Right lobe of liver (tissue), 6 donors: ENCODE results near the gene SLC48A1. TPM values are rescaled to one million over a fixed set of nuclear protein-coding genes. Genes with fewer than 3 reads are reported as not detected.

ENCODE experiments used
- ATAC-seq, 4 donors: fragments of 200-7000 bp; cut with Tn5 transposase; one replicate each; pipeline ENCODE4 v1.9.1; 2020; ENCODE audit warnings: mild to moderate bottlenecking in 4 of 4, moderate library complexity in 4 of 4
- DNase-seq, 3 donors: peaks; one replicate each; pipeline ENCODE4 v3.0.0-alpha.2; 2020
- H3K27ac ChIP-seq, 3 donors: fragments of 200-600 bp; one replicate each; pipeline ENCODE4 v1.8.0; 2022
- H3K27me3 ChIP-seq, 2 donors: fragments of 200-600 bp; one replicate each; pipeline ENCODE4 v1.8.0; 2022
- H3K36me3 ChIP-seq, 4 donors: fragments of 200-600 bp; sonication (generic) in 1 of 4; one replicate each; pipeline versions ENCODE4 v1.5.1 to v1.8.0; 2017 to 2022; ENCODE audit warnings: control low read depth in 1 of 4
- H3K4me1 ChIP-seq, 4 donors: fragments of 200-600 bp; sonication (generic) in 1 of 4; one replicate each; pipeline versions ENCODE4 v1.5.1 to v1.8.0; 2017 to 2022; ENCODE audit warnings: control low read depth in 1 of 4
- H3K4me3 ChIP-seq, 3 donors: fragments of 200-600 bp; one replicate each; pipeline ENCODE4 v1.8.0; 2022
- H3K9me3 ChIP-seq, 4 donors: fragments of 200-600 bp; sonication (generic) in 1 of 4; one replicate each; pipeline versions ENCODE4 v1.5.1 to v1.8.0; 2017 to 2022; ENCODE audit warnings: control low read depth in 1 of 4
- POLR2A ChIP-seq: fragments of 450-650 bp; IDR thresholded peaks from one replicate; pipeline ENCODE4 v1.6.1; 2017; ENCODE audit warnings: antibody characterized with exemption, mild to moderate bottlenecking
- WGBS: methylation state at CpG from one replicate; pipeline ENCODE4 v1.1.6; 2018; ENCODE audit warnings: low coverage, low lambda C conversion rate; ENCODE audit not compliant: insufficient coverage; ENCODE audit errors: missing lambda C conversion rate; 5-methylcytosine and 5-hydroxymethylcytosine counted together
- intact Hi-C, 2 donors: fragments of 100-400 bp; cut with DNase I; formaldehyde crosslinking; loops; one replicate each; pipeline versions ENCODE4 v1.11.2 to v1.14.1; 2022
- total RNA-seq, 6 experiments: library from RNA; depleted of rRNA in 2 of 6; stranded (reverse); fragments of >200 nt in 2 of 6; fragmentation: NEBNext Ultra II Directional in 3 of 6; extraction: Animal tissue kit (Norgen Biotek cat#: 25700) in 3 of 6; gene quantifications; one replicate each; pipeline versions ENCODE4 v1.1.0 to v1.2.4, GENCODE V29; 2016 to 2023
- TF ChIP-seq, protein P1 (sequence below), 4 donors: fragments of 200-600 bp in 3 of 4; fragments of 450-650 bp in 1 of 4; IDR thresholded peaks; one replicate each; pipeline versions ENCODE4 v1.5.1 to v1.8.0; 2016 to 2022; ENCODE audit warnings: antibody characterized with exemption in 4 of 4, mild to moderate bottlenecking in 2 of 4
- donor health status: DM: no; HTN: yes; CAD: no.
- donor health status: DM: no; HTN: no; CAD: no.
- donor health status: DM: no; HTN: no; CAD: no.
- donor health status: DM: no; HTN: yes; CAD: no.
- donor health status: DM: no; HTN: yes; CAD: no.

Gene SLC48A1
- total RNA-seq, 6 experiments from 2014 or later = 12.4 to 20.4 (median 18.0) TPM

DNA sequence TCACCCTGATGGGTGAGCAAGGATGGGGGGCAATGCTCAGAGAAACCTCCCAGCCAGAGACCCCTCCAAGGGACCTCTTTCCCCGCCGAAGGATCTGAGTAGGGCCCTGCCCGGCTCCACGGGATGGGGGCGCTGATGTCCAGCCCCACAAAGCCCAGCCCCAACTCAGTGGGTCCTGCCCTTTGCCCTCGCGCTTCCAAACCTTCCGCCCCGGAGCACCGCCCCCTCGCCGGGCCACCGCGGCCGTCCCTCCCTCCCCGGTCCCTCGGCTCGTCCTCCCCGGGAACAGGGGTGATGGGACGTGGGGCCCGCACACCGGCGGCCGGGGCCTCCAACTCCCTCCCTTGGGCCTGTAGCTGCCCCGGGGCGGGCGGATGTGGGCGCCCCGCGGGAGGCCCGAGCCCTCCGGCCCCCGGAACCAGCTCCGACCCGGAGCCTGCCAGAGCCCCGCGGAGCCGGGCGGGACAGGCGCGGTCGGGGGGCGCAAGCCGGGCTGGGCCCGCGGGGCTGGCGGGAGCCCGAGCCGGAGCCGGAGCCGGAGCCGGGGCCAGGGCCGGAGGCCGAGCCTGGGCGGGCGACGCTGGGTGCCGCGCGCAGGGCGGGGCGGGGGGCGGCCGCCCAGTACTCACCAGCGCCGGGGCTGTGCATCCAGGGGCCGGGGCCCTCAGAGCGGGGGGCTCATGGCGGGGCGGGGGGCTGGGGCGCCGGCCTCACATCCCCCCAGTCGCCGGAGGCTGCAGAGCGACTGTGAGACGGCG lies 46.3 kb downstream of the SLC48A1 start:
- intact Hi-C loops = no loop called here
- Histone ChIP-seq H3K9me3 (no peaks in the 10 kb centered on the region), H3K27ac (peak overlapping the region; percentile 72 to 85 (median 76)), H3K4me3 (peak overlapping the region; percentile 49 to 63 (median 59)), H3K36me3 (no peaks in the 10 kb centered on the region), H3K4me1 (peaks cover 0 to 3% (median 0%) of the 10 kb centered on the region in 4 donors), H3K27me3 (no peaks in the 10 kb centered on the region)
- peak; percentile 47 to 63 (median 56) for ATAC-seq
- TF ChIP-seq, protein P1, sequence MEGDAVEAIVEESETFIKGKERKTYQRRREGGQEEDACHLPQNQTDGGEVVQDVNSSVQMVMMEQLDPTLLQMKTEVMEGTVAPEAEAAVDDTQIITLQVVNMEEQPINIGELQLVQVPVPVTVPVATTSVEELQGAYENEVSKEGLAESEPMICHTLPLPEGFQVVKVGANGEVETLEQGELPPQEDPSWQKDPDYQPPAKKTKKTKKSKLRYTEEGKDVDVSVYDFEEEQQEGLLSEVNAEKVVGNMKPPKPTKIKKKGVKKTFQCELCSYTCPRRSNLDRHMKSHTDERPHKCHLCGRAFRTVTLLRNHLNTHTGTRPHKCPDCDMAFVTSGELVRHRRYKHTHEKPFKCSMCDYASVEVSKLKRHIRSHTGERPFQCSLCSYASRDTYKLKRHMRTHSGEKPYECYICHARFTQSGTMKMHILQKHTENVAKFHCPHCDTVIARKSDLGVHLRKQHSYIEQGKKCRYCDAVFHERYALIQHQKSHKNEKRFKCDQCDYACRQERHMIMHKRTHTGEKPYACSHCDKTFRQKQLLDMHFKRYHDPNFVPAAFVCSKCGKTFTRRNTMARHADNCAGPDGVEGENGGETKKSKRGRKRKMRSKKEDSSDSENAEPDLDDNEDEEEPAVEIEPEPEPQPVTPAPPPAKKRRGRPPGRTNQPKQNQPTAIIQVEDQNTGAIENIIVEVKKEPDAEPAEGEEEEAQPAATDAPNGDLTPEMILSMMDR (IDR thresholded peaks at IDR 0.05) = peak in 2 of 4 donors; percentile 6 to 23
- peak; percentile 46 for TF ChIP-seq POLR2A
- peak; percentile 70 to 78 (median 76) for DNase-seq
- no CpG with 5 or more reads among the region's 77 CpGs for WGBS

DNA sequence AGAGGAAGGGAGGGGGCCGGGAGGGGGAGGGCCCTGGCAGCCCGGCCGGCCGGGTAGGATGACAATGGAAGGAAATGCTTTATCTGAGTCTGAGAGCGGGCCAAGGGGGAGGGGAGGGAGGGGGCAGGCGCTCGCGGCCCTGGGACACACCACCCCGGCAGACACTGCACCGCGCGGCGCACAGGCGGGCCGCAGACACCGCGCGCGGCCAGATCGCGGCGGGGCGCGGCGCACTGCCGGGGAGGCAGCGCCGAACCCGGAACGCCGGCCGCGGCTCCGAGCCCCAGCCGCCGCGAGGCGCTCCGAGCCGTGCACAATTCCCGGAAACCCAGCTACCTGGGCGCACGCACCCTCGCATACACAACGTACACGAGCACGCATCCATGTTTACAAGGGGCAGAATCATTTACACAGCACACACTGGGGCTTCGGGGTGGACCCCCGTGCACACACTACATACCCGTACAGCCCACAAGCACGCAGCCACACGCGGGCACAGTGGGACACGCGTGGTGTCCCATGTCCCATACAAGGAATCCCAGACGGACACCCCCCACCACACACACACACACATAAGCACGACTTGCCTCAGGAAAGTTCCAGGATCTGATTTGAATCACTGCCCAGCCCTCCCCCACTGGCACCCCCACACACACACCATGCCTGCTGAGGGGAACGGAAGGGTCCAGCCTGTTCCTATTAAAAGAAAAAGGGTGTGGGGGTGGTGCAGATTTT lies 47.0 kb downstream of the SLC48A1 start, which contains the start of gene HDAC7:
HDAC7 (minus strand) TSS at position 8 of the 735 bp plus-strand sequence. CDS start 118 bp downstream, outside the sequence.
- DNase-seq = peak; percentile 77 to 86 (median 81)
- peak; percentile 77 for TF ChIP-seq POLR2A
- TF ChIP-seq, protein P1 (IDR thresholded peaks at IDR 0.05) = no peak
- Histone ChIP-seq H3K4me3 (peak within 1 kb of the TSS; percentile 49 to 63 (median 59)), H3K27ac (peak within 1 kb of the TSS; percentile 72 to 85 (median 76)), H3K27me3 (no peaks in the 10 kb centered on the region), H3K9me3 (no peaks in the 10 kb centered on the region), H3K4me1 (peaks cover 0 to 3% (median 0%) of the 10 kb centered on the region in 4 donors), H3K36me3 (no peaks in the 10 kb centered on the region)
- 0% methylated on average over 15 of the region's 58 CpGs for WGBS
- intact Hi-C loops = no loop called here
- ATAC-seq = peak; percentile 66 to 69 (median 67)

DNA sequence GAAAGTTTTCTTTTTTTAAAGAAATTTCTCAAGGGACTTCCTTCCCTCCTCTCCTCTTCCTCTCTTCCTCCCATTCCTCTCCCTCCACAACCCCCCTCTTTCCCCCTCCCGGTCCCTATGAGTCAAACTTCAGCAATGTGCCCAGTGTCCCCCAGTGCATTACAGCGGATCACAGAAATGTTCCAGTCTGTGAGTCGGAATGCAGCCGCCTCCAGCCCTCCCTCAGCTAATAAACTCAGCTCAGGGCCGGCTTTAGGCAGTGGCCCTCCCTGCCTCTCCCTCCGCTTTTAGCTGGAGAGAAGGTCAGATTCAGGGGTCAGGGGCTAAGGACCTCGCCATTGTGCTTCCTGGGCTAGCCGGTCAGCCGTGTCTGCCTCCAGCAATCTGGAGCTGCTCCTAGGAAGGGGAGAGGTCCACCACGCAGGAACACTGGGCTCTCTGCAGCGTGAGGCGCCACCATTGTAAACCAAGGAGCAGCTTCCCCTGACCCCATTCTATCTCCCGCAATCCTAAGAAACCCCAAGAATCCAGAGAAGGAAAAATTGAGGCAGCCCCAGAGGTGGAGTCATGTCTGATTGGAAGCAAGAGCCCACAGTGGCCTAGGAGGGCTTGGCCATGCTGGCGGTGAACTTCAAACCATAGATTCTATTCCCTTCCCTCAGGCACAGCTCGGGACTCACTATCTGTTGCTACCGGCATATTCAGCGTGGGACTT lies 47.8 kb downstream of the SLC48A1 start:
- no peaks in the 10 kb centered on the region for H3K36me3 ChIP-seq
- peak overlapping the region in 2 of 3 donors; percentile 49 to 59 for H3K4me3 ChIP-seq
- 42% methylated on average over 11 of the region's 17 CpGs for WGBS
- DNase-seq (peak in 2 of 3 donors; percentile 55 to 57), ATAC-seq (peak; percentile 37 to 64 (median 51))
- H3K4me1 ChIP-seq = peaks cover 0 to 3% (median 0%) of the 10 kb centered on the region in 4 donors
- intact Hi-C loops = no loop called here
- peak overlapping the region; percentile 72 to 85 (median 76) for H3K27ac ChIP-seq
- no peak for TF ChIP-seq POLR2A
- TF ChIP-seq, protein P1 (IDR thresholded peaks at IDR 0.05) = no peak
- H3K9me3 ChIP-seq = no peaks in the 10 kb centered on the region
- H3K27me3 ChIP-seq = no peaks in the 10 kb centered on the region

DNA sequence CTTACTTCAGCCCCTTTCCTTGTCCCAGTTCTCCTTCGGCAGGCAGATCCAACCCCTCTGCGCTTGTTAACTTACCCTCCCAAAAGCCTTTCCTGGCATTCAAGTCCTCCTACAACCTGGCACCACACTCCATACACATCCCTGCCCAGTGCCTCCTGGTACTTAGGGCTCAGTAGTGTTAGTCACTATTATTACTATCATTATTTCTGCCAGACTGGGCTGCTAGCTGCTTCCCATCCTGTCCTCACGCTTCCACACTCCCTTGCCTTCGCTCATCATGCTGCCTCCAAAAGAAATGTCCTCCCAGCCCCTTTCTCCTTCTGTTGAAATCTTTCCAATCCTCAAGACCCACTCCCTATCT lies 48.3 kb downstream of the SLC48A1 start:
- TF ChIP-seq, protein P1 (IDR thresholded peaks at IDR 0.05) = no peak
- TF ChIP-seq POLR2A = no peak
- DNase-seq = peak in 1 of 3 donors; percentile 11
- 82% methylated on average over 4 of the region's 4 CpGs for WGBS
- no peaks in the 10 kb centered on the region for H3K27me3 ChIP-seq
- peak overlapping the region; percentile 72 to 85 (median 76) for H3K27ac ChIP-seq
- intact Hi-C loops = no loop called here
- no peak for ATAC-seq
- peaks cover 0 to 3% (median 0%) of the 10 kb centered on the region in 4 donors for H3K4me1 ChIP-seq
- no peak overlapping the region for H3K4me3 ChIP-seq
- no peaks in the 10 kb centered on the region for H3K36me3 ChIP-seq
- no peaks in the 10 kb centered on the region for H3K9me3 ChIP-seq
